ENCODE results near the gene ZNF774.

ZNF774 gene

GRCh38 chr15:90318591-90318990, 33.5 kb upstream of the ZNF774 start:
- Histone ChIP-seq H3K27me3 (ENCODE audit: control insufficient read depth in 3 of 3, insufficient read depth in 3 of 3, low read depth in 1 of 3, low read length in 3 of 3) (no peaks in the 10 kb centered on the region), H2AK5ac (ENCODE audit: low read depth, low read length) (no peak overlapping the region), H3K4me3 (ENCODE audit: low read length in 2 of 2) (no peak overlapping the region), H2BK120ac (ENCODE audit: low read depth, low read length) (no peak overlapping the region), H3K79me1 (ENCODE audit: low read depth, low read length) (no peaks in the 10 kb centered on the region), H3K14ac (ENCODE audit: low read length) (no peak overlapping the region), H4K91ac (ENCODE audit: low read depth, low read length, poor library complexity) (no peak overlapping the region), H3K9ac (ENCODE audit: low read depth, low read length, poor library complexity) (no peak overlapping the region), H2AFZ (ENCODE audit: low read length) (no peak overlapping the region), H3K18ac (ENCODE audit: low read length) (no peak overlapping the region), H3K9me3 (replicated peaks in 1 of 2; ENCODE audit: control insufficient read depth in 2 of 2, insufficient read depth in 1 of 2, low read depth in 1 of 2, low read length in 2 of 2) (no peaks in the 10 kb centered on the region), H3K4me2 (ENCODE audit: insufficient read depth, low read length, poor library complexity, severe bottlenecking) (no peak overlapping the region), H2BK15ac (ENCODE audit: low read length) (no peak overlapping the region), H2BK12ac (ENCODE audit: low read length) (no peak overlapping the region), H2BK5ac (ENCODE audit: low read length) (no peak overlapping the region), H4K8ac (ENCODE audit: low read depth, low read length) (no peak overlapping the region), H3K4me1 (ENCODE audit: control insufficient read depth in 2 of 2, insufficient read depth in 1 of 2, low read depth in 1 of 2, low read length in 2 of 2) (peaks cover 3 to 7% of the 10 kb centered on the region in 2 donors), H3K36me3 (replicated peaks in 1 of 2; ENCODE audit: control insufficient read depth in 2 of 2, insufficient read depth in 2 of 2, low read length in 2 of 2) (no peaks in the 10 kb centered on the region), H3K4ac (ENCODE audit: low read length) (no peak overlapping the region), H3K27ac (replicated peaks; ENCODE audit: low read length) (no peak overlapping the region), H3K23ac (ENCODE audit: low read depth, low read length, poor library complexity) (no peak overlapping the region)
- WGBS, 2 donors (ENCODE audit: extremely low coverage in 2 of 2, insufficient read length in 2 of 2, insufficient replicate concordance in 1 of 2): no CpG with 5 or more reads among the region's 4 CpGs
- no peak for DNase-seq (ENCODE audit: low spot score)

- H3K23ac ChIP-seq (ENCODE audit: low read depth, low read length, poor library complexity): no peak overlapping the region
- no peak overlapping the region for H2BK5ac ChIP-seq (ENCODE audit: low read length)
- no peak overlapping the region for H3K4me3 ChIP-seq (ENCODE audit: low read length in 2 of 2)
- no peak overlapping the region for H4K8ac ChIP-seq (ENCODE audit: low read depth, low read length)
- H3K27ac ChIP-seq (replicated peaks; ENCODE audit: low read length): no peak overlapping the region
- H2BK120ac ChIP-seq (ENCODE audit: low read depth, low read length): no peak overlapping the region
- H3K18ac ChIP-seq (ENCODE audit: low read length): no peak overlapping the region
- H2BK12ac ChIP-seq (ENCODE audit: low read length): no peak overlapping the region
- peaks cover 3 to 7% of the 10 kb centered on the region in 2 donors for H3K4me1 ChIP-seq (ENCODE audit: control insufficient read depth in 2 of 2, insufficient read depth in 1 of 2, low read depth in 1 of 2, low read length in 2 of 2)
- H3K36me3 ChIP-seq (replicated peaks in 1 of 2; ENCODE audit: control insufficient read depth in 2 of 2, insufficient read depth in 2 of 2, low read length in 2 of 2): no peaks in the 10 kb centered on the region
- H2AK5ac ChIP-seq (ENCODE audit: low read depth, low read length): no peak overlapping the region
- H2AFZ ChIP-seq (ENCODE audit: low read length): peak overlapping the region; percentile 82
- H3K9me3 ChIP-seq (replicated peaks in 1 of 2; ENCODE audit: control insufficient read depth in 2 of 2, insufficient read depth in 1 of 2, low read depth in 1 of 2, low read length in 2 of 2): no peaks in the 10 kb centered on the region
- no peak overlapping the region for H3K4ac ChIP-seq (ENCODE audit: low read length)
- peak; percentile 87 for DNase-seq (ENCODE audit: low spot score)
- no peaks in the 10 kb centered on the region for H3K79me1 ChIP-seq (ENCODE audit: low read depth, low read length)
- H3K9ac ChIP-seq (ENCODE audit: low read depth, low read length, poor library complexity): no peak overlapping the region
- H3K27me3 ChIP-seq (ENCODE audit: control insufficient read depth in 3 of 3, insufficient read depth in 3 of 3, low read depth in 1 of 3, low read length in 3 of 3): no peaks in the 10 kb centered on the region
- no CpG with 5 or more reads among the region's 17 CpGs for WGBS, 2 donors (ENCODE audit: extremely low coverage in 2 of 2, insufficient read length in 2 of 2, insufficient replicate concordance in 1 of 2)
- H4K91ac ChIP-seq (ENCODE audit: low read depth, low read length, poor library complexity): no peak overlapping the region
- no peak overlapping the region for H3K14ac ChIP-seq (ENCODE audit: low read length)
- H3K4me2 ChIP-seq (ENCODE audit: insufficient read depth, low read length, poor library complexity, severe bottlenecking): peak overlapping the region; percentile 46
- H2BK15ac ChIP-seq (ENCODE audit: low read length): no peak overlapping the region
These were observed 31.8 kb upstream of the ZNF774 start for GRCh38 chr15:90320062-90320884.

- Histone ChIP-seq H3K36me3 (replicated peaks in 1 of 2; ENCODE audit: control insufficient read depth in 2 of 2, insufficient read depth in 2 of 2, low read length in 2 of 2) (no peaks in the 10 kb centered on the region), H3K9ac (ENCODE audit: low read depth, low read length, poor library complexity) (no peak overlapping the region), H3K14ac (ENCODE audit: low read length) (no peak overlapping the region), H2BK15ac (ENCODE audit: low read length) (no peak overlapping the region), H3K9me3 (replicated peaks in 1 of 2; ENCODE audit: control insufficient read depth in 2 of 2, insufficient read depth in 1 of 2, low read depth in 1 of 2, low read length in 2 of 2) (no peaks in the 10 kb centered on the region), H3K4me2 (ENCODE audit: insufficient read depth, low read length, poor library complexity, severe bottlenecking) (no peak overlapping the region), H4K8ac (ENCODE audit: low read depth, low read length) (no peak overlapping the region), H2AK5ac (ENCODE audit: low read depth, low read length) (no peak overlapping the region), H3K4ac (ENCODE audit: low read length) (no peak overlapping the region), H3K4me1 (ENCODE audit: control insufficient read depth in 2 of 2, insufficient read depth in 1 of 2, low read depth in 1 of 2, low read length in 2 of 2) (peaks cover 3 to 7% of the 10 kb centered on the region in 2 donors), H3K27ac (replicated peaks; ENCODE audit: low read length) (no peak overlapping the region), H3K79me1 (ENCODE audit: low read depth, low read length) (no peaks in the 10 kb centered on the region), H2AFZ (ENCODE audit: low read length) (peak overlapping the region; percentile 82), H3K27me3 (ENCODE audit: control insufficient read depth in 3 of 3, insufficient read depth in 3 of 3, low read depth in 1 of 3, low read length in 3 of 3) (no peaks in the 10 kb centered on the region), H3K4me3 (ENCODE audit: low read length in 2 of 2) (no peak overlapping the region), H4K91ac (ENCODE audit: low read depth, low read length, poor library complexity) (no peak overlapping the region), H2BK120ac (ENCODE audit: low read depth, low read length) (no peak overlapping the region), H3K23ac (ENCODE audit: low read depth, low read length, poor library complexity) (no peak overlapping the region), H2BK5ac (ENCODE audit: low read length) (no peak overlapping the region), H3K18ac (ENCODE audit: low read length) (no peak overlapping the region), H2BK12ac (ENCODE audit: low read length) (no peak overlapping the region)
- no CpG with 5 or more reads among the region's 1 CpG for WGBS, 2 donors (ENCODE audit: extremely low coverage in 2 of 2, insufficient read length in 2 of 2, insufficient replicate concordance in 1 of 2)
- no peak for DNase-seq (ENCODE audit: low spot score)
These were observed 31.2 kb upstream of the ZNF774 start for GRCh38 chr15:90320885-90321278.

GRCh38 chr15:90322538-90322937, 29.5 kb upstream of the ZNF774 start:
- H3K9ac ChIP-seq (ENCODE audit: low read depth, low read length, poor library complexity): no peak overlapping the region
- no peak overlapping the region for H2AFZ ChIP-seq (ENCODE audit: low read length)
- WGBS, 2 donors (ENCODE audit: extremely low coverage in 2 of 2, insufficient read length in 2 of 2, insufficient replicate concordance in 1 of 2): no CpG with 5 or more reads among the region's 4 CpGs
- no peak overlapping the region for H4K8ac ChIP-seq (ENCODE audit: low read depth, low read length)
- DNase-seq (ENCODE audit: low spot score): no peak
- H3K4ac ChIP-seq (ENCODE audit: low read length): no peak overlapping the region
- no peak overlapping the region for H2BK15ac ChIP-seq (ENCODE audit: low read length)
- H3K18ac ChIP-seq (ENCODE audit: low read length): no peak overlapping the region
- H3K4me2 ChIP-seq (ENCODE audit: insufficient read depth, low read length, poor library complexity, severe bottlenecking): no peak overlapping the region
- H3K4me1 ChIP-seq (ENCODE audit: control insufficient read depth in 2 of 2, insufficient read depth in 1 of 2, low read depth in 1 of 2, low read length in 2 of 2): peaks cover 3 to 7% of the 10 kb centered on the region in 2 donors
- no peak overlapping the region for H2BK5ac ChIP-seq (ENCODE audit: low read length)
- no peak overlapping the region for H2BK12ac ChIP-seq (ENCODE audit: low read length)
- no peaks in the 10 kb centered on the region for H3K9me3 ChIP-seq (replicated peaks in 1 of 2; ENCODE audit: control insufficient read depth in 2 of 2, insufficient read depth in 1 of 2, low read depth in 1 of 2, low read length in 2 of 2)
- no peak overlapping the region for H3K4me3 ChIP-seq (ENCODE audit: low read length in 2 of 2)
- no peaks in the 10 kb centered on the region for H3K79me1 ChIP-seq (ENCODE audit: low read depth, low read length)
- no peak overlapping the region for H4K91ac ChIP-seq (ENCODE audit: low read depth, low read length, poor library complexity)
- H2AK5ac ChIP-seq (ENCODE audit: low read depth, low read length): no peak overlapping the region
- peak overlapping the region; percentile 31 for H3K27ac ChIP-seq (replicated peaks; ENCODE audit: low read length)
- H3K23ac ChIP-seq (ENCODE audit: low read depth, low read length, poor library complexity): no peak overlapping the region
- no peaks in the 10 kb centered on the region for H3K36me3 ChIP-seq (replicated peaks in 1 of 2; ENCODE audit: control insufficient read depth in 2 of 2, insufficient read depth in 2 of 2, low read length in 2 of 2)
- H2BK120ac ChIP-seq (ENCODE audit: low read depth, low read length): no peak overlapping the region
- no peaks in the 10 kb centered on the region for H3K27me3 ChIP-seq (ENCODE audit: control insufficient read depth in 3 of 3, insufficient read depth in 3 of 3, low read depth in 1 of 3, low read length in 3 of 3)
- no peak overlapping the region for H3K14ac ChIP-seq (ENCODE audit: low read length)
